ENCODE data around the gene VTN.

- TF ChIP-seq CTCF (IDR thresholded peaks at IDR 0.05; ENCODE audit: low read depth, low read length) (no peak), EZH2phosphoT487 (IDR thresholded peaks at IDR 0.05; ENCODE audit: low read depth) (no peak)
Measured at GRCh38 chr17:28402224-28402630, 32.1 kb upstream of the VTN start.
